Keratinocyte (primary cell): Measurements from ENCODE around the gene C16orf54. TPM values are rescaled to one million over a fixed set of nuclear protein-coding genes. Genes with fewer than 3 reads are reported as not detected.
"Not testable (repeated sequence)": the region's sequence is repeated elsewhere in the genome, so short reads cannot be mapped to it uniquely, and the experiment has no call there.

Source experiments
- DNase-seq: peaks from one replicate; pipeline ENCODE4 v3.0.0-alpha.2; 2011; ENCODE audit warnings: low read depth, missing footprints, low spot score
- FAIRE-seq: peaks from 2 replicates; lab custom pipeline; 2011; peaks lifted over from hg19 to GRCh38; lab: Jason Lieb, UNC
- H2AFZ ChIP-seq: 2 replicates; pipeline ENCODE4 v1.6.0; 2012; ENCODE audit warnings: low read length, control low read depth, inconsistent platforms; ENCODE audit not compliant: control insufficient read depth
- H3K27ac ChIP-seq: 2 replicates; pipeline ENCODE4 v1.5.1; 2011; ENCODE audit warnings: low read length; ENCODE audit not compliant: control insufficient read depth, insufficient read depth
- H3K27me3 ChIP-seq: 3 replicates; pipeline ENCODE4 v1.6.0; 2011; ENCODE audit warnings: low read length; ENCODE audit not compliant: control insufficient read depth, insufficient read depth; ENCODE audit errors: extremely low read depth
- H3K36me3 ChIP-seq, 2 experiments: 2 replicates in 1 of 2; 3 replicates in 1 of 2; pipeline ENCODE4 v1.5.1; 2011; ENCODE audit warnings: low read length in 2 of 2, mild to moderate bottlenecking in 1 of 2; ENCODE audit not compliant: control insufficient read depth in 2 of 2, insufficient read depth in 2 of 2; ENCODE audit errors: extremely low read depth in 1 of 2
- H3K4me1 ChIP-seq: 3 replicates; pipeline ENCODE4 v1.5.1; 2011; ENCODE audit warnings: low read length; ENCODE audit not compliant: control insufficient read depth, insufficient read depth; ENCODE audit errors: extremely low read depth
- H3K4me2 ChIP-seq: 3 replicates; pipeline ENCODE4 v1.6.0; 2011; ENCODE audit warnings: low read depth, low read length; ENCODE audit not compliant: control insufficient read depth, insufficient read depth; ENCODE audit errors: extremely low read depth
- H3K4me3 ChIP-seq, 3 experiments: fragments of 200-600 bp in 1 of 3; sonication (generic) in 1 of 3; 2 replicates in 2 of 3; 3 replicates in 1 of 3; pipeline ENCODE4 v1.5.1; 2011 to 2016; ENCODE audit warnings: low read length in 3 of 3, mild to moderate bottlenecking in 3 of 3, control low read depth in 2 of 3, inconsistent platforms in 1 of 3, low read depth in 1 of 3, mixed read lengths in 1 of 3, mixed run types in 1 of 3, moderate library complexity in 1 of 3; ENCODE audit not compliant: control insufficient read depth in 2 of 3, insufficient read depth in 2 of 3; ENCODE audit errors: extremely low read depth in 1 of 3
- H3K79me2 ChIP-seq: 2 replicates; pipeline ENCODE4 v1.6.0; 2012; ENCODE audit warnings: low read length; ENCODE audit not compliant: control insufficient read depth, insufficient read depth
- H3K9ac ChIP-seq: 3 replicates; pipeline ENCODE4 v1.6.0; 2011; ENCODE audit warnings: low read length; ENCODE audit not compliant: control insufficient read depth, insufficient read depth; ENCODE audit errors: extremely low read depth
- H3K9me1 ChIP-seq: 3 replicates; pipeline ENCODE4 v1.6.0; 2011; ENCODE audit warnings: low read length; ENCODE audit not compliant: control insufficient read depth, insufficient read depth; ENCODE audit errors: extremely low read depth
- H3K9me3 ChIP-seq: 2 replicates; pipeline ENCODE4 v1.5.1; 2012; ENCODE audit warnings: low read depth, low read length; ENCODE audit not compliant: control insufficient read depth
- H4K20me1 ChIP-seq: 3 replicates; pipeline ENCODE4 v1.6.0; 2011; ENCODE audit warnings: low read length; ENCODE audit not compliant: control insufficient read depth, insufficient read depth; ENCODE audit errors: extremely low read depth
- EZH2 ChIP-seq: IDR thresholded peaks from one replicate; pipeline ENCODE4 v1.6.1; 2012; ENCODE audit warnings: inconsistent platforms, mild to moderate bottlenecking, low read length, moderate library complexity
- dilution Hi-C: fragments of 300-500 bp; cut with MboI; formaldehyde crosslinking; loops from one replicate; pipeline ENCODE4 v1.7.0; 2020; ENCODE audit warnings: low sequenced_read_pairs; ENCODE audit not compliant: extremely low pct_ligation_motif_present
- polyA plus RNA-seq, 5 experiments: library from polyadenylated mRNA; depleted of rRNA in 3 of 5; stranded (reverse) in 3 of 5; stranded (forward) in 1 of 5; unstranded in 1 of 5; fragments of >200 nt; gene quantifications; 1 replicate in 1 of 5; 2 replicates in 3 of 5; 3 replicates in 1 of 5; pipeline versions ENCODE4 v1.2.1 to v1.2.3, GENCODE V29; 2011 to 2012; ENCODE audit warnings: missing spikeins in 2 of 5, low read depth in 1 of 5, low replicate concordance in 1 of 5
- TF ChIP-seq, protein P1 (sequence below), 3 experiments: IDR thresholded peaks in 1 of 3; conservative IDR thresholded peaks in 1 of 3; optimal IDR thresholded peaks in 1 of 3; 2 replicates in 2 of 3; 3 replicates in 1 of 3; pipeline versions ENCODE3 to v1.5.1; 2011; ENCODE audit warnings: low read length in 3 of 3, mild to moderate bottlenecking in 3 of 3, moderate library complexity in 2 of 3, control low read depth in 1 of 3, inconsistent platforms in 1 of 3; ENCODE audit not compliant: insufficient read depth in 2 of 3; ENCODE audit errors: extremely low read depth in 1 of 3

Gene C16orf54
- polyA plus RNA-seq, 1 donor (not counting 4 experiments of a cell fraction or from before 2014, with no cell fraction given) = not detected

DNA sequence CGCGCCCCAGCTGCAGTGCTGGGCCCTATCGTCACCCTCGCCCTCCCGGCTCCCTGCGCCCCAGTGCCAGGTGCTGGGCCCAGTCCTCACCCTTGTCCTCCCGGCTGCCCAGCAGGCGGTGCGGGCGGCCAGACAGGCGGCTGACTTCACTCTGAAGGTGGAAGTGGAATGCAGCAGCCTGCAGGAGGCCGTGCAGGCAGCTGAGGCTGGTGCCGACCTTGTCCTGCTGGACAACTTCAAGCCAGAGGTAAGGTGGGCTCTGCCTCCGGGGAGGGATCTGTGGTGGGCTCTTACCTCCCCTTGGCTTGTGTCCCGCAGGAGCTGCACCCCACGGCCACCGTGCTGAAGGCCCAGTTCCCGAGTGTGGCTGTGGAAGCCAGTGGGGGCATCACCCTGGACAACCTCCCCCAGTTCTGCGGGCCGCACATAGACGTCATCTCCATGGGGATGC is 48.9 kb downstream of the C16orf54 start:
- Histone ChIP-seq H3K4me3 (no peak overlapping the region), H3K4me1 (no peaks in the 10 kb centered on the region), H3K9me1 (no peaks in the 10 kb centered on the region), H3K9me3 (no peaks in the 10 kb centered on the region), H3K27me3 (no peaks in the 10 kb centered on the region), H3K36me3 (no peaks in the 10 kb centered on the region), H3K4me2 (no peak overlapping the region), H3K79me2 (no peaks in the 10 kb centered on the region), H2AFZ (no peak overlapping the region), H3K9ac (no peak overlapping the region), H4K20me1 (no peaks in the 10 kb centered on the region), H3K27ac (no peak overlapping the region)
- dilution Hi-C loops = no loop called here
- no peak for FAIRE-seq
- DNase-seq = no peak
- TF ChIP-seq EZH2 = no peak
- TF ChIP-seq, protein P1, sequence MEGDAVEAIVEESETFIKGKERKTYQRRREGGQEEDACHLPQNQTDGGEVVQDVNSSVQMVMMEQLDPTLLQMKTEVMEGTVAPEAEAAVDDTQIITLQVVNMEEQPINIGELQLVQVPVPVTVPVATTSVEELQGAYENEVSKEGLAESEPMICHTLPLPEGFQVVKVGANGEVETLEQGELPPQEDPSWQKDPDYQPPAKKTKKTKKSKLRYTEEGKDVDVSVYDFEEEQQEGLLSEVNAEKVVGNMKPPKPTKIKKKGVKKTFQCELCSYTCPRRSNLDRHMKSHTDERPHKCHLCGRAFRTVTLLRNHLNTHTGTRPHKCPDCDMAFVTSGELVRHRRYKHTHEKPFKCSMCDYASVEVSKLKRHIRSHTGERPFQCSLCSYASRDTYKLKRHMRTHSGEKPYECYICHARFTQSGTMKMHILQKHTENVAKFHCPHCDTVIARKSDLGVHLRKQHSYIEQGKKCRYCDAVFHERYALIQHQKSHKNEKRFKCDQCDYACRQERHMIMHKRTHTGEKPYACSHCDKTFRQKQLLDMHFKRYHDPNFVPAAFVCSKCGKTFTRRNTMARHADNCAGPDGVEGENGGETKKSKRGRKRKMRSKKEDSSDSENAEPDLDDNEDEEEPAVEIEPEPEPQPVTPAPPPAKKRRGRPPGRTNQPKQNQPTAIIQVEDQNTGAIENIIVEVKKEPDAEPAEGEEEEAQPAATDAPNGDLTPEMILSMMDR (optimal IDR thresholded peaks at IDR 0.05 in 1 of 3, IDR thresholded peaks at IDR 0.05 in 1 of 3, conservative IDR thresholded peaks at IDR 0.05 in 1 of 3; ENCODE audit: extremely low read depth in 1 of 3, insufficient read depth in 2 of 3, low read length in 3 of 3) = no peak

DNA sequence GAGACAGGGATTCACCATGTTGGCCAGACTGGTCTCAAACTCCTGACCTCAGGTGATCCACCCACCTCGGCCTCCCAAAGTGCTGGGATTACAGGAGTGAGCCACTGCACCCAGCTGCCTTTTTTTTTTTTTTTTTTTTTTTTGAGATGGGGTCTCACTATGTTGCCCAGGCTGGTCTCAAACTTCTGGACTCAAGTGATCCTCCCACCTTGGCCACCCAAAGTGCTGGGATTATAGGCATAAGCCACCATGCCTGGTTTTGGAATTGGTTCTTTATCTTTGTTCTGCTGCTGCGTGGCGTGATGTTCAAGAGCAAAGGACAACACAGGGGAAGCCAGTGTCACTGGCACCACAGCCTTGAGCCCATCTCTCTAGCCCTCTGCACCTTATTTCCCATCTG is 50.1 kb downstream of the C16orf54 start:
- DNase-seq, H3K4me3 ChIP-seq, H3K27me3 ChIP-seq, H3K9me3 ChIP-seq, H3K4me1 ChIP-seq, dilution Hi-C loops, FAIRE-seq, H3K27ac ChIP-seq, H4K20me1 ChIP-seq, H3K79me2 ChIP-seq, H3K9me1 ChIP-seq, H3K36me3 ChIP-seq, H2AFZ ChIP-seq, H3K4me2 ChIP-seq, H3K9ac ChIP-seq: not testable (repeated sequence)
